ENCODE data around the gene PDE9A.

PDE9A gene

DNA sequence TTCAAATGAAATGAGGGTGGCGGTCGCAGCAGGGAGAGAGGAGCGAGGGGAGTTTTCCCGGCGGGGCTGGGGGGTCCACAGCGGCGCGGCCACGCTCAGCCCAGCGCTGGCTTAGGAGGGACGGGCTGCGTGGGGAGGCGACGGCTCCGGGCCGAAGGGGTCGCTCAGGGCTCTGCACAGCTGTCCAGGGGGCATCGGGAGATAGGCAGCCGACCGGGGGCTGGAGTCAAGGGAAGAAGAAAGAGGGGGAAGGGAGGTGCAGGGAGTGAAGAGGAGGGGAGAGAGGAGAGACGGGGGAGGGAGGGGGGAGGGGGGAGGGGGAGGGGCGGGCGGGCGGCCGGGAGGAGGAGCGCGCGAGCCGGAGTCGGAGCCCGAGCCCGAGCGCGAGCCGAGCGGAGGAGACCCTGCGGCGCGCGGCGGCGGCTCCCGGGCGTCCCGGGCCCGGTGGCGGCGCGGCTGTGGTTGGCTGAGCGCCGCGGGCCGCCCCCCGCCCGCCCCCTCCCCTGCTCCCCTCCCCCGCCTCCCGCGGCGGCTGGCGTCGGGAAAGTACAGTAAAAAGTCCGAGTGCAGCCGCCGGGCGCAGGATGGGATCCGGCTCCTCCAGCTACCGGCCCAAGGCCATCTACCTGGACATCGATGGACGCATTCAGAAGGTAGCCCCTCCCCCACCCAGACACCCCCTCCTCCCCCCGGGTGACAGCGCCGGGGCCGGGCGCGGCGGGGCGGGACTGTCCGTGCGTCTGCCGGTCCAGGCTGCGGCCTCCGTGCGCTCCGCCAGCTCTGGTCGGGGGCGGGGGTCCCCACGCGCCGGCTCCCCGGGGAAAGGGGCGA is at the start of gene PDE9A:
Gene PDE9A, plus strand, starts transcription at position 391 of the 831 bp plus-strand sequence. Its CDS starts 194 bp downstream, at position 585.
- H3K36me3 ChIP-seq (ENCODE audit: control insufficient read depth, insufficient read depth, low read length) = no peaks in the 10 kb centered on the region
- DNase-seq (ENCODE audit: extremely low read depth, insufficient read length) = no peak
- TF ChIP-seq, protein P1, sequence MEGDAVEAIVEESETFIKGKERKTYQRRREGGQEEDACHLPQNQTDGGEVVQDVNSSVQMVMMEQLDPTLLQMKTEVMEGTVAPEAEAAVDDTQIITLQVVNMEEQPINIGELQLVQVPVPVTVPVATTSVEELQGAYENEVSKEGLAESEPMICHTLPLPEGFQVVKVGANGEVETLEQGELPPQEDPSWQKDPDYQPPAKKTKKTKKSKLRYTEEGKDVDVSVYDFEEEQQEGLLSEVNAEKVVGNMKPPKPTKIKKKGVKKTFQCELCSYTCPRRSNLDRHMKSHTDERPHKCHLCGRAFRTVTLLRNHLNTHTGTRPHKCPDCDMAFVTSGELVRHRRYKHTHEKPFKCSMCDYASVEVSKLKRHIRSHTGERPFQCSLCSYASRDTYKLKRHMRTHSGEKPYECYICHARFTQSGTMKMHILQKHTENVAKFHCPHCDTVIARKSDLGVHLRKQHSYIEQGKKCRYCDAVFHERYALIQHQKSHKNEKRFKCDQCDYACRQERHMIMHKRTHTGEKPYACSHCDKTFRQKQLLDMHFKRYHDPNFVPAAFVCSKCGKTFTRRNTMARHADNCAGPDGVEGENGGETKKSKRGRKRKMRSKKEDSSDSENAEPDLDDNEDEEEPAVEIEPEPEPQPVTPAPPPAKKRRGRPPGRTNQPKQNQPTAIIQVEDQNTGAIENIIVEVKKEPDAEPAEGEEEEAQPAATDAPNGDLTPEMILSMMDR (IDR thresholded peaks at IDR 0.05; ENCODE audit: insufficient read depth, low read length, poor library complexity, severe bottlenecking) = no peak

GRCh38 chr21:42607102-42607501 is 46.3 kb upstream of the PDE9A start:
- no peaks in the 10 kb centered on the region for H3K36me3 ChIP-seq (ENCODE audit: control insufficient read depth, insufficient read depth, low read length)
- no peak overlapping the region for H3K4me3 ChIP-seq (replicated peaks; ENCODE audit: low read depth, low read length)
- TF ChIP-seq, protein P1 (IDR thresholded peaks at IDR 0.05; ENCODE audit: insufficient read depth, low read length, poor library complexity, severe bottlenecking) = no peak
- no peak for DNase-seq (ENCODE audit: extremely low read depth, insufficient read length)
- H3K27me3 ChIP-seq (replicated peaks; ENCODE audit: control insufficient read depth, insufficient read depth, low read length) = no peaks in the 10 kb centered on the region

More for the DNA sequence above, at the start of gene PDE9A:
- Histone ChIP-seq H3K27me3 (replicated peaks; ENCODE audit: control insufficient read depth, insufficient read depth, low read length) (peaks cover 4% of the 10 kb centered on the region), H3K4me3 (replicated peaks; ENCODE audit: low read depth, low read length) (peak within 1 kb of the TSS; percentile 45)

GRCh38 chr21:42607525-42608102 is 45.8 kb upstream of the PDE9A start:
- no peak for DNase-seq (ENCODE audit: extremely low read depth, insufficient read length)
- H3K27me3 ChIP-seq (replicated peaks; ENCODE audit: control insufficient read depth, insufficient read depth, low read length) = no peaks in the 10 kb centered on the region
- TF ChIP-seq, protein P1 (IDR thresholded peaks at IDR 0.05; ENCODE audit: insufficient read depth, low read length, poor library complexity, severe bottlenecking) = no peak
- no peak overlapping the region for H3K4me3 ChIP-seq (replicated peaks; ENCODE audit: low read depth, low read length)
- H3K36me3 ChIP-seq (ENCODE audit: control insufficient read depth, insufficient read depth, low read length) = no peaks in the 10 kb centered on the region

GRCh38 chr21:42608446-42608845 is 45.0 kb upstream of the PDE9A start:
- DNase-seq (ENCODE audit: extremely low read depth, insufficient read length) = no peak
- TF ChIP-seq, protein P1 (IDR thresholded peaks at IDR 0.05; ENCODE audit: insufficient read depth, low read length, poor library complexity, severe bottlenecking) = no peak
- Histone ChIP-seq H3K27me3 (replicated peaks; ENCODE audit: control insufficient read depth, insufficient read depth, low read length) (no peaks in the 10 kb centered on the region), H3K36me3 (ENCODE audit: control insufficient read depth, insufficient read depth, low read length) (no peaks in the 10 kb centered on the region), H3K4me3 (replicated peaks; ENCODE audit: low read depth, low read length) (no peak overlapping the region)

- peak; percentile 71 for DNase-seq (ENCODE audit: extremely low read depth, insufficient read length)
- TF ChIP-seq, protein P1 (IDR thresholded peaks at IDR 0.05; ENCODE audit: insufficient read depth, low read length, poor library complexity, severe bottlenecking) = no peak
Observed at GRCh38 chr21:42609811-42610210, 43.6 kb upstream of the PDE9A start.

More at GRCh38 chr21:42609811-42610210, 43.6 kb upstream of the PDE9A start:
- Histone ChIP-seq H3K4me3 (replicated peaks; ENCODE audit: low read depth, low read length) (no peak overlapping the region), H3K36me3 (ENCODE audit: control insufficient read depth, insufficient read depth, low read length) (no peaks in the 10 kb centered on the region), H3K27me3 (replicated peaks; ENCODE audit: control insufficient read depth, insufficient read depth, low read length) (no peaks in the 10 kb centered on the region)
